K562 (cell line): ENCODE results near the gene MYLK3.

Source experiments
- HDGF ChIP-seq: fragments of 450-650 bp; IDR thresholded peaks from 2 replicates; pipeline ENCODE4 v1.6.1; 2016
- JUND ChIP-seq, 2 experiments: IDR thresholded peaks; 2 replicates in 1 of 2; 3 replicates in 1 of 2; pipeline ENCODE4 v1.6.1; 2011; ENCODE audit warnings: borderline replicate concordance in 2 of 2, low read depth in 2 of 2, low read length in 2 of 2, improper control_type of control experiment in 1 of 2, missing biosample characterization in 1 of 2, missing genetic modification characterization in 1 of 2, missing genetic modification reagents in 1 of 2
- NFE2L1 ChIP-seq: fragments of 450-650 bp; IDR thresholded peaks from 2 replicates; pipeline ENCODE4 v1.6.1; 2016; ENCODE audit warnings: missing genetic modification characterization, low read depth, mild to moderate bottlenecking, missing compliant biosample characterization, moderate library complexity, borderline replicate concordance
- POLR2AphosphoS2 ChIP-seq: IDR thresholded peaks from 2 replicates; pipeline ENCODE4 v1.6.1; 2012; ENCODE audit warnings: low read length, improper control_type of control experiment
- POLR2AphosphoS5 ChIP-seq: IDR thresholded peaks from 2 replicates; pipeline ENCODE4 v1.6.1; 2011; ENCODE audit warnings: mild to moderate bottlenecking, low read depth, low read length, moderate library complexity; ENCODE audit not compliant: control insufficient read depth, insufficient read depth
- SREBF2 ChIP-seq: sonication (generic); formaldehyde crosslinking; IDR thresholded peaks from 2 replicates; pipeline ENCODE4 v1.4.0; 2020; ENCODE audit warnings: mild to moderate bottlenecking, missing genetic modification reagents
- ZFPM2 ChIP-seq: fragments of 250-450 bp; sonication (Bioruptor Pico); IDR thresholded peaks from 2 replicates; pipeline ENCODE4 v1.5.1; 2022; ENCODE audit warnings: mild to moderate bottlenecking
- ZNF212 ChIP-seq: fragments of 450-650 bp; formaldehyde crosslinking; IDR thresholded peaks from 2 replicates; pipeline ENCODE4 v1.4.0; 2020; ENCODE audit warnings: mild to moderate bottlenecking
- ZNF707 ChIP-seq: fragments of 250-450 bp; sonication (Bioruptor Pico); conservative IDR thresholded peaks from 2 replicates; pipeline ENCODE4 v1.8.0; 2022; ENCODE audit warnings: inconsistent platforms, mild to moderate bottlenecking, moderate library complexity

- TF ChIP-seq HDGF = no peak
- TF ChIP-seq SREBF2 (CRISPR knock-in tag) = no peak
- TF ChIP-seq POLR2AphosphoS2 = no peak
- no peak for TF ChIP-seq ZNF707
- TF ChIP-seq POLR2AphosphoS5 = no peak
- no peak for TF ChIP-seq ZNF212
- TF ChIP-seq JUND (IDR thresholded peaks at IDR 0.05; ENCODE audit: borderline replicate concordance, low read depth, low read length) = no peak
- TF ChIP-seq JUND (tag; IDR thresholded peaks at IDR 0.05; ENCODE audit: borderline replicate concordance, low read depth, low read length) = no peak
- no peak for TF ChIP-seq NFE2L1
- no peak for TF ChIP-seq ZFPM2
These were observed 35.7 kb upstream of the MYLK3 start for GRCh38 chr16:46783800-46784199.
